ENCODE results near the gene SLC25A51. TPM values are rescaled to one million over a fixed set of nuclear protein-coding genes. Genes with fewer than 3 reads are reported as not detected.

The SLC25A51 gene
- total and polyA plus RNA-seq, 2 donors from 2014 or later: 10.7 to 25.5 TPM

DNA sequence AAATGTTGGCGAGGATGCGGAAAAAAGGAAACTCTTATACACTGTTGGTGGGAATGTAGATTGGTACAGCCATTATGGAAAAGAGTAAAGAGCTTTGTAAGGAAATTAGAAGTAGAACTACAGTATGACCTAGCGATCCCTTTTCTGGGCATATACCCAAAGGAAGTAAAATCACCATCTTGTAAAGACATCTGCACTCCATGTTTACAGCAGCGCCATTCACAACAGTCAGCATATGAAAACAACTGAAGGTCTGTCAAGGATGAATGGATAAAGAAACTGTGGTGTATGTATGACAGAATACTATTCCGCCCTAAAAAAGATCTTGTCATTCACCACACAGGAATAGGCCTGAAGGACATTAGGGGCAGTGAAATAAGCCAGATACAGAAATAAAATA lies 27.7 kb upstream of the SLC25A51 start:
- intact Hi-C loops (cut with DNase I): no loop called here
- peaks cover 0 to 14% (median 12%) of the 10 kb centered on the region in 3 donors for H3K4me1 ChIP-seq (ENCODE audit: control insufficient read depth in 2 of 3, insufficient read depth in 2 of 3, low read depth in 1 of 3, low read length in 3 of 3)
- no peaks in the 10 kb centered on the region for H3K27me3 ChIP-seq (ENCODE audit: control insufficient read depth, insufficient read depth, low read length)
- TF ChIP-seq, protein P1, sequence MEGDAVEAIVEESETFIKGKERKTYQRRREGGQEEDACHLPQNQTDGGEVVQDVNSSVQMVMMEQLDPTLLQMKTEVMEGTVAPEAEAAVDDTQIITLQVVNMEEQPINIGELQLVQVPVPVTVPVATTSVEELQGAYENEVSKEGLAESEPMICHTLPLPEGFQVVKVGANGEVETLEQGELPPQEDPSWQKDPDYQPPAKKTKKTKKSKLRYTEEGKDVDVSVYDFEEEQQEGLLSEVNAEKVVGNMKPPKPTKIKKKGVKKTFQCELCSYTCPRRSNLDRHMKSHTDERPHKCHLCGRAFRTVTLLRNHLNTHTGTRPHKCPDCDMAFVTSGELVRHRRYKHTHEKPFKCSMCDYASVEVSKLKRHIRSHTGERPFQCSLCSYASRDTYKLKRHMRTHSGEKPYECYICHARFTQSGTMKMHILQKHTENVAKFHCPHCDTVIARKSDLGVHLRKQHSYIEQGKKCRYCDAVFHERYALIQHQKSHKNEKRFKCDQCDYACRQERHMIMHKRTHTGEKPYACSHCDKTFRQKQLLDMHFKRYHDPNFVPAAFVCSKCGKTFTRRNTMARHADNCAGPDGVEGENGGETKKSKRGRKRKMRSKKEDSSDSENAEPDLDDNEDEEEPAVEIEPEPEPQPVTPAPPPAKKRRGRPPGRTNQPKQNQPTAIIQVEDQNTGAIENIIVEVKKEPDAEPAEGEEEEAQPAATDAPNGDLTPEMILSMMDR (IDR thresholded peaks at IDR 0.05; ENCODE audit: borderline replicate concordance, extremely low read depth, insufficient read depth): no peak
- FAIRE-seq (no peak), DNase-seq (no peak)
- H3K9me3 ChIP-seq (ENCODE audit: control insufficient read depth in 2 of 3, insufficient read depth in 1 of 3, low read length in 3 of 3): no peaks in the 10 kb centered on the region
- no peak overlapping the region for H3K27ac ChIP-seq (ENCODE audit: low read depth in 2 of 2, low read length in 2 of 2)
- no peak overlapping the region for H3K4me3 ChIP-seq (ENCODE audit: low read length in 3 of 3)
- H3K36me3 ChIP-seq (ENCODE audit: control insufficient read depth in 2 of 3, insufficient read depth in 3 of 3, low read length in 3 of 3): no peaks in the 10 kb centered on the region
- H3K9ac ChIP-seq (ENCODE audit: low read length in 3 of 3): no peak overlapping the region

DNA sequence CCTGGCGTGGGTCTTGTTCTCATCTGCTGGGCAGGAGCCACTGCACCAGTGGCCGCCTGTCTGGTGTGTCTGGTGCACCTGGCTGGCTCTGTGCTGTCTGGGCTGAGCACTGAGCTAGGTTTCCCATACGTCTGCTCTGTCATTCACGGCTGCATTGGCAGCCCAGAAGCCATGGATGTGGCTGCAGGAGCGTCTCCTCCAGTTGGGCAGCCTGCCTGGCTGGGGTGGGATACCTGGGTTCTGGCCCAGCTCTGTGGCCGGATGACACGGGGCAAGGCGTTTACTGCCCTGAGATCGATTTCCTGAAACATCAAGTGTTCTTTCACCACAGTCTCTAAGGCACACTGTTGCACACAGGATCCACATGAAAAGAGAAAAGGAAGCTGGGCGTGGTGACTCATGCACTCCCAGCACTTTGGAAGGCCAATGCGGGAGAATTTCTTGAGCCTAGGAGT lies 25.5 kb upstream of the SLC25A51 start:
- H3K4me3 ChIP-seq (ENCODE audit: low read length in 3 of 3): no peak overlapping the region
- no peak overlapping the region for H3K27ac ChIP-seq (ENCODE audit: low read depth in 2 of 2, low read length in 2 of 2)

GRCh38 chr9:37928552-37929430 lies 24.9 kb upstream of the SLC25A51 start:
- Histone ChIP-seq H3K27me3 (ENCODE audit: control insufficient read depth, insufficient read depth, low read length) (no peaks in the 10 kb centered on the region), H3K36me3 (ENCODE audit: control insufficient read depth in 2 of 3, insufficient read depth in 3 of 3, low read length in 3 of 3) (no peaks in the 10 kb centered on the region), H3K9me3 (ENCODE audit: control insufficient read depth in 2 of 3, insufficient read depth in 1 of 3, low read length in 3 of 3) (no peaks in the 10 kb centered on the region), H3K4me3 (ENCODE audit: low read length in 3 of 3) (no peak overlapping the region), H3K9ac (ENCODE audit: low read length in 3 of 3) (no peak overlapping the region), H3K27ac (ENCODE audit: low read depth in 2 of 2, low read length in 2 of 2) (peak overlapping the region in 1 of 2 donors; percentile 45), H3K4me1 (ENCODE audit: control insufficient read depth in 2 of 3, insufficient read depth in 2 of 3, low read depth in 1 of 3, low read length in 3 of 3) (peaks cover 0 to 21% (median 21%) of the 10 kb centered on the region in 3 donors)
- TF ChIP-seq, protein P1 (IDR thresholded peaks at IDR 0.05; ENCODE audit: borderline replicate concordance, extremely low read depth, insufficient read depth): no peak
- DNase-seq (peak in 1 of 5 donors; percentile 54), FAIRE-seq (no peak)
- intact Hi-C loops (cut with DNase I): no loop called here

More for the DNA sequence above, 25.5 kb upstream of the SLC25A51 start:
- H3K27me3 ChIP-seq (ENCODE audit: control insufficient read depth, insufficient read depth, low read length): no peaks in the 10 kb centered on the region
- H3K9ac ChIP-seq (ENCODE audit: low read length in 3 of 3): no peak overlapping the region
- intact Hi-C loops (cut with DNase I): no loop called here
- H3K36me3 ChIP-seq (ENCODE audit: control insufficient read depth in 2 of 3, insufficient read depth in 3 of 3, low read length in 3 of 3): no peaks in the 10 kb centered on the region
- H3K4me1 ChIP-seq (ENCODE audit: control insufficient read depth in 2 of 3, insufficient read depth in 2 of 3, low read depth in 1 of 3, low read length in 3 of 3): peaks cover 0 to 21% (median 21%) of the 10 kb centered on the region in 3 donors
- no peaks in the 10 kb centered on the region for H3K9me3 ChIP-seq (ENCODE audit: control insufficient read depth in 2 of 3, insufficient read depth in 1 of 3, low read length in 3 of 3)
- DNase-seq (peak in 1 of 5 donors; percentile 61), FAIRE-seq (no peak)
- TF ChIP-seq, protein P1 (IDR thresholded peaks at IDR 0.05; ENCODE audit: borderline replicate concordance, extremely low read depth, insufficient read depth): no peak

Measured in kidney (tissue), 14 donors.